Gastrocnemius medialis (tissue), 4 donors: Measurements from ENCODE around the gene ARL13A.

Experiments
- POLR2A ChIP-seq, 2 donors: fragments of 450-650 bp; IDR thresholded peaks; one replicate each; pipeline ENCODE4 v1.6.1; 2017; ENCODE audit warnings: antibody characterized with exemption in 2 of 2, mild to moderate bottlenecking in 2 of 2, moderate library complexity in 2 of 2
- TF ChIP-seq, protein P1 (sequence below), 5 experiments: fragments of 450-650 bp in 3 of 5; fragments of 200-600 bp in 2 of 5; sonication (generic) in 2 of 5; IDR thresholded peaks in 4 of 5; conservative IDR thresholded peaks in 1 of 5; 1 replicate in 4 of 5; 2 replicates in 1 of 5; pipeline ENCODE4 v1.5.1; 2016 to 2019; ENCODE audit warnings: antibody characterized with exemption in 5 of 5, mild to moderate bottlenecking in 3 of 5, moderate library complexity in 3 of 5

DNA sequence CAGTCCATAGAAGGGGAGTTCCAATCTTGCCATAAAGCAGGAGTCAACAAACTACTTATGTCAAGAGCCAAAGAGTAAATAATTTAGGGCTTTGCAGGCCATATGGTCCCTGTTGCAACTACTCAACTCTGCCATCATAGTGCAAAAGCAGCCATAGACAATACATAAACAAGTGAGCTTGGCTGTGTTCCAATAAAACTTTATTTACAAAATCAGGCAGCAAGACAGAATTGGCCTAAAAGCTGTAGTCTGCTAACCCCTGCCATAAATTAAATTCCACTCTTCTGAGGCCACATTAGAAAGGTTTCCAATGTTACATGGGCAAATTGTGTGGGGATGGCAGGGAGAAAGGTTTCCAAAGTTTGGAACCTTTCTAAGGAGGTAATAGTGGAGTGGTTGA is 67.7 kb downstream of the ARL13A start:
- TF ChIP-seq POLR2A (IDR thresholded peaks at IDR 0.05): no peak
- TF ChIP-seq, protein P1, sequence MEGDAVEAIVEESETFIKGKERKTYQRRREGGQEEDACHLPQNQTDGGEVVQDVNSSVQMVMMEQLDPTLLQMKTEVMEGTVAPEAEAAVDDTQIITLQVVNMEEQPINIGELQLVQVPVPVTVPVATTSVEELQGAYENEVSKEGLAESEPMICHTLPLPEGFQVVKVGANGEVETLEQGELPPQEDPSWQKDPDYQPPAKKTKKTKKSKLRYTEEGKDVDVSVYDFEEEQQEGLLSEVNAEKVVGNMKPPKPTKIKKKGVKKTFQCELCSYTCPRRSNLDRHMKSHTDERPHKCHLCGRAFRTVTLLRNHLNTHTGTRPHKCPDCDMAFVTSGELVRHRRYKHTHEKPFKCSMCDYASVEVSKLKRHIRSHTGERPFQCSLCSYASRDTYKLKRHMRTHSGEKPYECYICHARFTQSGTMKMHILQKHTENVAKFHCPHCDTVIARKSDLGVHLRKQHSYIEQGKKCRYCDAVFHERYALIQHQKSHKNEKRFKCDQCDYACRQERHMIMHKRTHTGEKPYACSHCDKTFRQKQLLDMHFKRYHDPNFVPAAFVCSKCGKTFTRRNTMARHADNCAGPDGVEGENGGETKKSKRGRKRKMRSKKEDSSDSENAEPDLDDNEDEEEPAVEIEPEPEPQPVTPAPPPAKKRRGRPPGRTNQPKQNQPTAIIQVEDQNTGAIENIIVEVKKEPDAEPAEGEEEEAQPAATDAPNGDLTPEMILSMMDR (IDR thresholded peaks at IDR 0.05 in 4 of 5, conservative IDR thresholded peaks at IDR 0.05 in 1 of 5): no peak
